ENCODE data around the gene CACNA2D2.

Gene CACNA2D2

DNA sequence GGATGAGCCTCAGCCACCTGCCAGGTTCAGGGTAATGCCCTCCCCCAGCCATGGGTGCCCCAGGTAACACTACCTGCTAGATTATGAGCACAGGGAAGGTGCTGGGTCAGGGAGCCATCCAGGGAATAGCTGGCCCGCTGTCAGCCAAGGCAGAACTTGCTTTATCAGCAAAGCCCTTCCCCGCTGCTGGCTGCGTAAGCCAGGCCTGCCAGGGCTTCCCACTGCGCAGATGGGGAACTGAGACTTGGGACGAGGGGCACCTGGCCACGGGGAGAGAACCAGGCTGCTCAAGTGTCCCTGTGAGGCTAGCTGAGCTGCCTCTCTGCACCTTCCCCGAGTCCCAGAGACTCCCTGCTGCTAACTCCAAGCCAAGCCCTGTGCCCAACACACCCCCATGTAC, 45.4 kb downstream of the CACNA2D2 start:
- no peak for DNase-seq

DNA sequence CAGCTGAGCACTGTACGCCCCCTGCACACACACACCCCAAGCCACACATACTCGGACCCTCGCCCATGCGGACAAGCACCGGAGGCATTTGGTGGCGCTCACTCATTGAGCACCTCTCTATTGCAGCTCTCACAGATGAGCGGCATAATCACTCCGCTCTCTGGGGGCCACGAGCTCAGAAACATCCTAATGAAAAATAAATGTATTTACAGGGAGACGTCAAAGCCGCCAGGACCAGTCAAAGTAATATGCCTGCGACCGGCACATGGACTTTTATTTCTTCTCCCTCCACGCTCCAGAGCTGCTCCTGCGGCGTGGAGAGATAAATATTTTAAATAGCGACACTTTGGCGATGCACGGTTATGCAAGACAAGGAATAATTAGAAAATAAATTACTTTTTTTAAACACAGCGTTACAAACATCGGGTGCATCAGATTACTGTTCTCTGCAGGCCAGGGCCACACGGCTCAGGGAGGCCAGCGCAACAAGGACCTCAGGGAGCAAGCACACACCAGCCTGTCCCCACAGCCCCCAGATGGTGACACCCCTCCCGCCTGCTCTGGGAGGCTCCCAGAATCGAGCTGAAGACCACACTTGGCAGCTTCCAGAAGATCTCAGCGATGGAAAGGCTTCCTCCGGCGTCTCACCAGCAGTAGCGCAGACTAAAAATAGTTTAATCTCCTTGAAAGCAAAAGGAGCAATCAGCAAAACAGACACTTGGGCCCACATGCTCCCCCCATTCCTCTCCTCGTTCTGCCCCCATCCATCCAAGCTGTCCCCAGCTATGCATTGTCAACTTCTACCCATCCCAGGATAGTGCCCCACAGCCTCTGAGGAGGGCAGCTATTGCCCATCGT, 48.0 kb downstream of the CACNA2D2 start:
- no peak for DNase-seq

DNA sequence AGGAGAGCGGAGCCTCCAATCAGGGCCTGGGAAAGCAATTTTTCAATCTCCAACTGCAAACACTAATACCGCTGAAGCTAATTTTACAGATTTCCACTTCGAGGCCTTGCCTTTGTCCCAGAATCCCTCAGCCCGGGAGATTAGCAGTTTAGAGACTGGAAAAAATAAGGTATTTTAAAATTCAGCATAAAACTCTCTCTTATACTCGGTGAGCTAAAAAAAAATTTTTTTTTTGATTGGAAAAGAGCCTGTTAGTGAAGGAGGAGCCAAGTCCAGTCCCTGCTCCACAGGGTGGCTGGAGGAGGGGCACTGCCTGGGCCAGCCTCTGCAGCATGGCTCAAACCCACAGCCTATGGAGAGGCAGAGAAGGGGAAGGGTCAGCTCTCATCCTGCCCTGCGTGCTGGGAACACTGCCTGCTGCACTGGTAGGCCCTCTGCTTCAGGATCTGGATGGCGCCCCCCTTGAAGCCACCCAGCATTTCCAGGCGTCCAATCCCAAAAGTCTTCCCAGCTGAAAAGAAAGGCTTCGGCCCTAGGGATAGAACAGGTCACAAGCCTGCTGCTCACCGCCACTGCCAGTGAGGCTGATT, 48.9 kb downstream of the CACNA2D2 start:
- DNase-seq = no peak

DNA sequence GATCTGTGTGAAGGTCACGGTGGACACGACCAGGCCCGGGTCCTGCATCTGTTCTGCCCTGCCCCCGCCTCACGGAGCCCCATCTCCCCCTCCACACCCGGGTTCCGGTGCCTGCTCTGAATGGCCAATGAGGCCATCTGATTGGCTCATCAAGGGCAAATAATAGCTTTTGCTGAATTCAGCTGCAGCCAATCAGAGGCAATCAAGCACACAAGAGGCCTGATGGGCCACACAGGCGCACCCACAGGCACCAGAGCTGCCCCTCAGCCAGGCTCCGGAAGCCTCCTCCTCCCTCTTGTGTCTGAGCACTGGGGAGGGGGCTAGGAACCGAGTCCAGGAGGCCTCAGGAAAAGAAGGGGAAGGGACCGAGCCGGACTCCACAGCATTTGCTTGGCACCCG, 49.5 kb downstream of the CACNA2D2 start:
- DNase-seq = no peak

DNA sequence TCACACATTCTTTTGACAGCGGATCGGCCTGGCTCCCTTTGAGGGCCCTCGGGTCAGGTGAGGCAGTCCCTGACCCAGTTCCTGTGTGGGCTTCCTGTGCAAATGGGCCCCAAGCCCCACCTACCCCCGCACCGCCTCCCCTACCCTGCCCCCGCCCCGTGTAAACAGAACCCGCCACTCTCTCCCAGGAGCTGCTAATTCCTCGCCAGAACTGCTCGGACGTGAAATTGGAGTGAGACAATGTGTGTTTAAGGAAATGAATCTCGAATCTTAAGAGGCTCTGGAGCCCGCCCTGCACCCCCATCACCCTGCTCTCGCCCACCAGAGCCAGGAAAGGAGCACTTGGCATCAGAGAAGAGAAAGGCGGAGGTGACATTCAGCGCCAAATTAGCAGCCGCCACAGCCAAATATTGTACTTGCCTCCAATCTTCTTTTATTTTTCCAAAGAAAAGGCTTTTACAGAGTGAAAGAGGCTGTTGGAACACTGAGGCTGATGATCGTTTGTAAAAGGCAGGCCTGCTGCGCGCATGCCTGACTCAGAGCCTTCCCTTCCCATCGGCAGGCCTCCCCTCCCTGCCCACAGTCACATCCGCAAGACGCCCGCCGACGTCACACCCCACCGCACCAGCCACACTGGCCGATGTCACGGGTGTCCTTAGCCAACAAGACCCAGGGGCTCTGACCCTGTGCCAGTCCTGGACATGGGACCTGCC, 53.1 kb downstream of the CACNA2D2 start:
- peak; percentile 91 to 98 (median 94) for DNase-seq

DNA sequence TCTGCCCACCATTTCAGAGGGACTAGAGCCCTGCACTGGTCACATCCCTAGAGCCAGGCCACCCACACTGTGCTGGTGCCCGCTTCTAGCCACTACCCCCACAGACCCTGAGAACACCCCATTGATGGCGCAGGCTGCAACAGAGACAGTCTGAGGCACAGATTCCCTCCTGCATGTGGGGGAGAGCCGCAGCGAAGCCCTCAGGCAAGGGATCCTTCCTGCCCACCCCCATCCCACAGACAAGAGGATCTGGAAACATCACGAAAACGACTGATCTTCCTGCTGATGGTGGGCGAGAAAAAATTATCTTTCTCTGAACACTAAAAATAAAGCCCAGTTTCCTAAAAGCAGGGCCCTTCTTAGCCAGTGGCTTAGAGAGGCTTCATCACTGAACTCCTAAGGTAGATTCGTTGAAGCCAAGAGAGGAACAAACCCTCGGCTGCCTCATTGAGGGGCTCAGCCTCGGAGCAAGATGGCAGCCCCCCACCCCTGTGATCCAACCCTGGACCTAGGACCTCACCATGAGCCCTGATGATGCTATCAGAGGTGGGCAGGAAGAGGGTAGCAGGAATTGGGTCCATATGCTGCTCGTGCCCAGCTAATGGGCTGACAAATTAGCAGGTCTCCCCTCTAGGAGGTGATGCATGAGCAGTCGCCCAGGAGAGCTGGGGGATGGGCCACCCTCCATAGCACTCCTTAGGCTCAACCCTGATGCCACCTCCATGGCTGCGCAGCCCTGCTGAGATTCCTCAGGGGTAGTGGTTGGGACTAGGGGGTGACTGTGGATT, 54.5 kb downstream of the CACNA2D2 start:
- DNase-seq = no peak

DNA sequence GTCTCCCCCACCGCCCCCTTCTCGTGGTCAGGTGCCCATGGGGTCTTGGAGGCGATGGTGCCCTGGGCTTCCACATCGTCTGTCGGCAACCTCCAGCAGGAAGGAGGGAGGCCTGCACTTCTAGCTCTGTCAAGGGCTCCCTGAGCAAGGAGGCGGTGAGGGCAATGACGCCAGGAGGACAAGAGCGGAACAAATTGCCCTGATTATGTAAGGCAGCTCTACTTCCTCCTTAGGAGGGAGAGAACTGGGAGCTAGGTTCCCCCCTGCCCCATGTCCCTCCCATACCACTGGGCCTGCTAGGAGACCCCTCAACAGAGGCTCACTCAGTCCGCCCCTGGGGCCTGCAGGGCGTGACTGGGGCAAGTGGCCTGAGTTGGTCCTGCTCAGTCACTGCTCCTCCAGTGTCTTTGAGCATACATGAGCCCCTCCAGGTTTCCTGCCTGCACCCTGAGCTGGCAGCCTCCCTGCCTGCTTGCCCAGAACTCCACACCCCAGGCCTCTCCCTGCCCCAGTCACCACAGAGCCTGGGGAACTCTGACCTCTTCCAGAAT, 56.1 kb downstream of the CACNA2D2 start:
- DNase-seq = peak; percentile 82 to 92 (median 90)

DNA sequence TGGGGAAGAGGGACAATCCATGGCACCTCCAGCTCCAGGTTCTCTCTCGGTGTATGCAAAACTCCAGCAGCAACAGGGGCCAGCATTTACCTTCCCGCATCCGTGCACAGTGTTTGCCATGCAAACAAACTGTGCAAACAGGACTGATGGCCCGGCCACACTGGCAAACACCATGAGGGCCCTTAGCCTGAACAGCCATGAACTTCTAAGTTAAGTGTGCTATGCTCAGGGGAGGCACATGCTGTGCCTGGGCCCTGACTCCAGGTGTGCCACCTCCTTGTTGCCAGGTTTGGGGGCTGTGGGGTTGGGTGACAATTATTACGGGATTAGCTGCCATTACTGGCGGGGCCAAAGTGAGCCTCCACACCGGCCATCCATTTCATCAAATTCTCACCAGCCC, 57.5 kb downstream of the CACNA2D2 start:
- DNase-seq = no peak

DNA sequence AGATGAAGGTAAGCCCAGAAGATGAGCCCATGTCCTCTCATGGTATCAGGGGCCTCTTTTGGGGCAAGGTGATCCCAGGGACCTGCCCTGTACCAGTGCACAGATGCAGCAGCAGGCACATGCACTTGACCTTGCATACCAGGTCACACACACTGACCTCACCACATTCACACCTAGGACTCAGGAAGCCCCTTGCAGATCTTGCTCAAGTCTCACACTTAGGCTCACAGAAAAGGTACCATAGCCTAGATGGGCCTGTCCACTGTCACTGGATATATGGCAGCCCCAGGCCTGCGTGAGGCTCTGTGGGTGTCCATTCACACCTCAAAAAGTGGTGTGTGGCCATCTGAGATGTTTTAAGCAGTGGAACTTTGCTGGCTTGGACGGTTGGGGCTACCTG, 58.7 kb downstream of the CACNA2D2 start:
- DNase-seq = no peak

DNA sequence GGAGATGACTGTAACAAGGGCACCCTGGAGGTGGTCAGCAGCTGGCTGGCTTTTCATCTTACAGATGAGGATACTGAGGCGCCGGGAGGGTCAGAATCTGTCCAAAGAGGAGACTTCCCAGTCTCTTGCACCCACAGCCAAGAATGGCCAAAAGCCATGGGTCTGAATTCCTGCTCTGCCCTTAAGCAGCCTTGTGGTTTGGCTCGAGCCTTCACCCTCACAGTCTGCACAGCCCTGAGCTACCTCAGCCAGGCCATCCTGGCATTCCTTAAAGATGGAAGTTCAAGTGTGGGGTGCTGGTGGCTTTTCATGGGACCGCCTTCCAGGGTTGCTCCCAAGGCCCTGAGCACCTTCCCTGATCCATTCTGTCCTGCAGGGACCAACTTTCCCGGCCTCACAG, 59.2 kb downstream of the CACNA2D2 start:
- no peak for DNase-seq

DNA sequence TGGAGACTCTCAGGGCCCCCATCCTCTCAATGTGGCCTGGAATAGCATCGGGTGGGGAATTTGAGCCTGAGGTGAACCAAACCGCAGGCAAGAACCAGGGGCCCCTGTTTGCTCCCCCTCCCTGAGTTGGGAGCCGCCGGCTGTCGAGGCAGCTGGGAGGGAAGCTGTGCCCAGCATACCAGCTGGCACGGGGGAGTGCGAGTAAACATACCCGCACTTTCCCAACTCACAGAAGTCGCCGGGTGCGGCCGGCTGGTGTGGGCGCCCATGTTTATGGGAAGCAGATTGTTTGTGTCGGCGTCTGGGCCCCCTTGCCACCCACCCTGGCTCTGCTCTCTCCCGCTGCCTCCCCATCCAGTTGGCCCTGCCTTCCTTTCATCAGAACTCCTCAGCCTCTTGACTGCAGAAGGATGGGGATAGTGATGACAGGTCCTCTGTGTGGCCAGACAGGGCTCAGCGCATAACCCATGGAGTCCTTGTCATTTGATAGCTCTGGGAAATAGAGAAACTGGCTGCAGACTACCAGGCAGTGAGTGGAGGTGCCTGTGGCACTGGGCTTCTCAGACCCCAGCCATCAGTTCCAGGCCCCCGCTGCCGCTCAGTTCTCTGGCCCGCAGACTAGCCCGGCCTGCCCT, 60.4 kb downstream of the CACNA2D2 start:
- DNase-seq = no peak

DNA sequence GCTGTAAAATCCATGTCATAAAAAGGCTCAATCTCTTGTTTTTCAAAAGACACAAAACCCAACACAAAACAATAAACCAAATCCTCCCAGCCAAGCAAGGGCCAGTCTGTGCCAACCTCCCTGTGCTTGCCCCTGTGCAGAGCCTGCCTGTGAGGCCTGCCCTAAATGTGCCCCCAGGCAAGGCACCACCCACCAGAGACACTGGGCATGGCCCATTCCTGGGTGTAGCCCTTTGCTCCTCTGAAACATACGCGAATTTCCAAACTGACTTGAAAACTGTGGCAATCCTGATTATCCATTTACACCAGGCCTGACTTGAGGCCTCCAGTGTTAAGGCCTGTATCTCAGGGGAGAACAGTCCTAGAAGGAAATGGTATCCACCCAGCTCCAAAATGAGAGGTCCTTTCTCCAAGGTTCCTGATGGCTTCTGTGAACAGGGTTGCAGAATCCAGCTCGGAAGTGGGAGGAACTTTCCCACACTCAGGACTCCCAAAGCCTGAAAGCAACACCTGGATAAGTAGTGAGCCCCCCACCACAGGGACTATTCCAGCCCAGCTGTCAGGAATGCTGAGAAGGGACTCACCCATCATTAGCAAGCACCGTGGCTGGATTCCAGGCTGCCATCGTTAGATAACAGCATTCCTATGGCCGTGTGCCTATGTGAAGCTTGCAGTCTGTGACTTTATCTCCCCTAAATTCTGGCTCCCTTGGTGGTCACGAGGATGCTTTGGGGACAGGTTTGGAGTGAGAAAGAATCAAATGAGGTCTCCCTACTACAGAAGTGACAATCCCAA, 61.8 kb downstream of the CACNA2D2 start:
- no peak for DNase-seq

DNA sequence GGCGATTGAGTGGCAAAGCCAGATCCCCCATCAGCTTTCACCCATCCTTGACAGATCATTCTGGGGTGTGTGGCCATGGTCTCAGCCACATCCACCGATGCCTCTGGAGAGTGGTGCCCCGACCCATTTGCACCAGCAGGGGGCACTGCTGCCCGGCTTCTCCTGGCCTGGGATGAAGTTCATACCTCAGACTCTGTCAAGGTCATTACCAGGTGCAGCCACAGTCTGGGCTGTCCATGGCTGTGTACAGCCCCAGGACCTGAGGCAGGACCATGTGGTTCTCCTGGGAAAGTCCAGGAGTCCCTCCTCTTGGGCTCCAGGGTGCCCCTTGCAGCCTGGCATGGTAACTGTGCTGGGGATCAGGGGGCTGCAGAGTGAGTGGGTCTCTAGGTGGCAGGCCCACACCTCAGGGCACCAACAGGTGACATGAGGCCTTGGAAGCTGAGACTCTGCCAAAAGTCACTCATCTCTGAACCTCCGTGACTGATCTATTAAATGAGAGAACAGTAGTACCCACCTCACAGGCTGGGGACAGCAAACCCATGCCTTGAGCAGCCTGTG, 67.2 kb downstream of the CACNA2D2 start:
- DNase-seq = peak; percentile 70 to 89 (median 81)

DNA sequence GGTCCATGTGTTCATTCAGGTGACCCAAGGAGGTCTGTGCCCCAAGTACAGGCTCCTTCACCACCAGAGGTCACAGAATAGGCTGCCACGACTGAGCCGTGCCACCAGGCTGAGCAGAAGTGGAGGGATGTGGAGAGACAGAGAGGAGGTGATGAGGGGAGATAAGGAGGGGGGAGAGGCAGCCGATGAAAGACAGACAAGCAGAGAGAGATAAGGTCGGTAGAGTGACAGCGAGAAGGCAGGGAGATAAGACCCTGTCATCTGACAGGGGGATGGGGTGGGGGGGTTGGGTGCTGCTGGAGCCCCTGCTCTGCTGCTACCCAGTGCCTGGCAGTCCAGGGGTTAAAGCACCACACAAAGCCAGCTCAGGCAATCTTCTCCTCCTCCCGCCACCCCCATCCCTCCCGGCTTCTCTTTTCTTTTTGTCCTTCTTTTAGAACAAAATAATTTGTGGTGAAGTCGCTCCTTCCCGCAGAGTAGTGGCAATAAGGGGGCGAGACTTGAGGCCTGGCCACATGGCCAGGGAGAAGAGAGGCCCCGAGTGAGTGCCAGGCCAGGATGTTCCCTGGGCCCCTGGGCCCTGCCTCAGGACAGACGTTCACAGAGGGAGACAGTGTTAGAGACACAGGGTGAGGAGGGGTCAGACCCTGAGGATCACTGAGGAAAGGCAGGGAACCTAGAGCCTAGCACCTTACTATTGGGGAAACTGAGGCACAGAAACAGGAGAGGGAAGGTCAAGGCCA, 67.9 kb downstream of the CACNA2D2 start:
- no peak for DNase-seq

DNA sequence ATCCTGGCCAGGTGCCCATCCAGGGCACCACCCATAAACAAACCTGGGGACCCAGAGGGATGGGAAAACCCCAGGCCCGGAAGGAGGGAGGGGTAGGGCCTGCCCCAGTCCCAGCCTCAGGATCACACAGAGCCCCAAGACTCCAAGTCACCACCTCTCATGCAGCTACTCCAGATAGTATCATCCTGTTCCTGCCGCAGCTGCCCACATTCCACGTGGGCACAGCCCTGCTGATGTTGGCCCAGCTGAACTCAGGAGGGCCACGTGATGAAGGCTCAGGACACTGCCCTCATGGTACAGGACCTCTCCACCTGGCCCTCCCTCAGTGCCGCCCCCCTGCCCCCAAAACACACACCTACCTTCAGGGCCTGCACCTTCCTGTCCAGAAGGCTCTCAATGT, 69.5 kb downstream of the CACNA2D2 start:
- DNase-seq = no peak

DNA sequence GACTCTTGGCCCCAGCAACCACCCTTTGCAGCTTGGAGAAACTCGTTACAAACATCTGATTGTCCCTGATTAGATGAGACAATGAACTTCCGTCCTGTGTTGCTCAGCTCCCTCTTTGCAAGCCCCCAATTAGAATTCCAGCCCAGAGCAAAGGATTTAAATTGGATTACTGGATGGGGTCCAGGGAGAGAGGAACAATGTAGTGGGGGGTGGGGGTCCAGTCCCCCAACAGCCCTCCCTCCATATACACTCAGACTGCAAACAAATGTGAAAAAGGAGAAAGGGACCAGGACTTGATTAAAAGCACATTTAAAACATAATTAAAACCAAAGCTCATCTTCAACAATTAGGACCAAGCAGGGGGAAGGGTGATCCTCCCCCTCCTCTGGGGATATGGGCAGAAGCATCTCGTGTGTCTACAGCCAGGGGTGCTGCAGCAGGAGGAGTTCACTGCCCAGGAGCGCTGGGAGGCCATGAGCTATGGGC, 72.4 kb downstream of the CACNA2D2 start:
- no peak for DNase-seq

DNA sequence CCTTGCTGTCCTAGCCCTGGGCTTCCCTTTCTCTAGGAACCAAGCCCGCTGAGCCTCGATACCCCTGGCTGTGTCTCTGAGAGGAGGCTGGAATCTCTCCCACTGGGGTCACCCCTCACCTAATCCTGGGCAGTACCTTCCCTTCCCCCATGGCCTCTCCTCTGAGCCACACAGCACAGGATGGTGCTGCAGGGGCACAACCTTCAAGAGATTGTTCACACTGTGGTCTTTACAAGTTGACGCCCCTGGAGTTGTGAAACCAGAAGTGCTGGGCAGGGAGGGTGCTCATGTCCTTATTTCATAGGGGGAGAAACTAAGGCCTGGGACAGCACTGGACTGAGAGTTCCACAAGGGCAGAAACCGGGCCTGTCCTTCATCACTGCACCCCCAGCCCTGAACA, 73.2 kb downstream of the CACNA2D2 start:
- DNase-seq = no peak

DNA sequence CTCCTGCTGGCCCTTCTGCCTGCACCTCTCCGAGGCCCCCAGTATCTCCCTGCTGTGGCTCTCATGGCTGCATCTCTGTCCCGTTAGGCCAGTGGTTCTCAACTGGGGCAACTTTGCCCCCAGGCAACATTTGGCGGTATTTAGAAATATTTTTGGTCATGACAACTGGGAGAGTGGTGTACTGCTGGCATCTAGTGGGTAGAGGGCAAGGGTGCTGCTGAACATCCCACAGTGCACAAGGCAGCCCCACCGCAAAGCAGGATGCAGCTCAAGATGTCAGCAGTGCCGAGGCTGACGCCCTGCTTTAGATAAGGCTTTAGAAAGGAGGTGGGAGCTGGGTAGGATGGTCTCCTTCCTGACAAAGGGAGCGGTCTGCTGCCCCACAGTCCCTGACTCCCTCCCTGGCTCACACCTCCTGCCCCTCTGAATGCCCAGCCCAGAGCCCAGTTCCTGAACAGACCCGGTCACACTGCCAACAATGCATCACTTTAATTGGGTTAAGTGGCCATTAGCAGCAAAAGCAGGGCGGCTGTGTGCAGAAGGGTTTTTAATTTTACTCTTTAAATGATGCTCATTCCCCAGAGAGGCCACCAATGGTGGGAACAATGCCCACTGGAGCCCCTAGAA, 75.3 kb downstream of the CACNA2D2 start:
- DNase-seq = peak in 1 of 4 experiments; percentile 7

DNA sequence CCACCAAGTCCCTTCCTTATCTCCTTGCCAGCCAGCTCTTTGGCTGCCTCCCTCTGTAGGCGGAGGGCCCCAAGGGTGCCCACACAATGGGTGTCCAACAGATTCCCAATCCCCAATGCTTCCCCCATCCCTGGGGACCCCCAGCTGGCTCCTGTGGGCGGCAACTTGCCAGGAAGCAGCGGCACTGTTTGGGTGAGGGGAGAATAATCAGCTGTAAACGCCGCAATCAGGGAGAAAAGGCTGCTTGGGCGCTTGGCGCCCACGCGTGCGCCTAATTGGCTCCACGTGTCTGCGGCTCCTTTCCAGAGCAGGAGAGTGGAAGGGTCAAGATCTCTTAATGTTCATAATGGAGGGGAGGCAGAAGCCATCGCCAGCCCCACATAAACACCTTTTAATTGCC, 76.2 kb downstream of the CACNA2D2 start:
- no peak for DNase-seq

Data from suppressor macrophage (primary cell).